ENCODE results near the gene SEMA6A.

SEMA6A gene

GRCh38 chr5:116544531-116545241, 29.9 kb downstream of the SEMA6A start:
- H3K79me2 ChIP-seq (ENCODE audit: insufficient read depth, low read depth) = no peaks in the 10 kb centered on the region
- no peaks in the 10 kb centered on the region for H4K20me1 ChIP-seq (ENCODE audit: insufficient read depth)
- no peak overlapping the region for H3K27ac ChIP-seq

GRCh38 chr5:116543501-116543900, 31.1 kb downstream of the SEMA6A start:
- Histone ChIP-seq H4K20me1 (ENCODE audit: insufficient read depth) (no peaks in the 10 kb centered on the region), H3K4me3 (IDR thresholded peaks at IDR 0.05; ENCODE audit: insufficient read depth, low read depth, low read length) (no peak overlapping the region), H3K36me3 (ENCODE audit: insufficient read depth) (no peaks in the 10 kb centered on the region), H3K27ac (no peak overlapping the region), H3K79me2 (ENCODE audit: insufficient read depth, low read depth) (no peaks in the 10 kb centered on the region), H3K9ac (no peak overlapping the region), H3K4me1 (ENCODE audit: low read depth, poor library complexity, severe bottlenecking) (no peaks in the 10 kb centered on the region), H2AFZ (ENCODE audit: low read depth) (no peak overlapping the region), H3K27me3 (ENCODE audit: insufficient read depth, low read depth) (no peaks in the 10 kb centered on the region), H3K4me2 (no peak overlapping the region)
- TF ChIP-seq CTCF (conservative IDR thresholded peaks at IDR 0.05; ENCODE audit: low read depth, low read length) = no peak

More at GRCh38 chr5:116544531-116545241, 29.9 kb downstream of the SEMA6A start:
- TF ChIP-seq CTCF (conservative IDR thresholded peaks at IDR 0.05; ENCODE audit: low read depth, low read length) = no peak
- Histone ChIP-seq H3K9ac (no peak overlapping the region), H3K36me3 (ENCODE audit: insufficient read depth) (no peaks in the 10 kb centered on the region), H3K27me3 (ENCODE audit: insufficient read depth, low read depth) (no peaks in the 10 kb centered on the region), H3K4me2 (no peak overlapping the region), H3K4me3 (IDR thresholded peaks at IDR 0.05; ENCODE audit: insufficient read depth, low read depth, low read length) (no peak overlapping the region), H2AFZ (ENCODE audit: low read depth) (no peak overlapping the region), H3K4me1 (ENCODE audit: low read depth, poor library complexity, severe bottlenecking) (no peaks in the 10 kb centered on the region)

- no peak overlapping the region for H3K4me2 ChIP-seq
Observed at GRCh38 chr5:116542619-116543018, 32.0 kb downstream of the SEMA6A start.

GRCh38 chr5:116539222-116539621, 35.4 kb downstream of the SEMA6A start:
- H3K9ac ChIP-seq = no peak overlapping the region
- H3K27ac ChIP-seq = no peak overlapping the region
- H3K4me3 ChIP-seq (IDR thresholded peaks at IDR 0.05; ENCODE audit: insufficient read depth, low read depth, low read length) = no peak overlapping the region
- H4K20me1 ChIP-seq (ENCODE audit: insufficient read depth) = no peaks in the 10 kb centered on the region
- H3K4me1 ChIP-seq (ENCODE audit: low read depth, poor library complexity, severe bottlenecking) = peaks cover 11% of the 10 kb centered on the region
- H3K79me2 ChIP-seq (ENCODE audit: insufficient read depth, low read depth) = no peaks in the 10 kb centered on the region
- no peaks in the 10 kb centered on the region for H3K27me3 ChIP-seq (ENCODE audit: insufficient read depth, low read depth)
- no peak for TF ChIP-seq CTCF (conservative IDR thresholded peaks at IDR 0.05; ENCODE audit: low read depth, low read length)
- H3K36me3 ChIP-seq (ENCODE audit: insufficient read depth) = no peaks in the 10 kb centered on the region
- H3K4me2 ChIP-seq = no peak overlapping the region
- H2AFZ ChIP-seq (ENCODE audit: low read depth) = no peak overlapping the region

More at GRCh38 chr5:116542619-116543018, 32.0 kb downstream of the SEMA6A start:
- no peak overlapping the region for H3K4me3 ChIP-seq (IDR thresholded peaks at IDR 0.05; ENCODE audit: insufficient read depth, low read depth, low read length)
- no peaks in the 10 kb centered on the region for H3K4me1 ChIP-seq (ENCODE audit: low read depth, poor library complexity, severe bottlenecking)
- no peaks in the 10 kb centered on the region for H3K27me3 ChIP-seq (ENCODE audit: insufficient read depth, low read depth)
- H2AFZ ChIP-seq (ENCODE audit: low read depth) = no peak overlapping the region
- no peak overlapping the region for H3K9ac ChIP-seq
- no peak overlapping the region for H3K27ac ChIP-seq
- H4K20me1 ChIP-seq (ENCODE audit: insufficient read depth) = no peaks in the 10 kb centered on the region
- H3K79me2 ChIP-seq (ENCODE audit: insufficient read depth, low read depth) = no peaks in the 10 kb centered on the region
- no peak for TF ChIP-seq CTCF (conservative IDR thresholded peaks at IDR 0.05; ENCODE audit: low read depth, low read length)
- no peaks in the 10 kb centered on the region for H3K36me3 ChIP-seq (ENCODE audit: insufficient read depth)

Measured in KMS-11 (cell line).